NCI-H187 treated with DMSO at 0.1 percent for 48 hours (cell line): ENCODE measurements around the gene GNG11.
"Not testable (repeated sequence)": the region's sequence is repeated elsewhere in the genome, so short reads cannot be mapped to it uniquely, and the experiment has no call there.

Experiments
- DNase-seq: peaks from one replicate; lab custom pipeline; 2025; lab: John Stamatoyannopoulos, UW

The GNG11 gene

GRCh38 chr7:93911661-93912060 is 9.9 kb upstream of the GNG11 start:
- DNase-seq = not testable (repeated sequence)

GRCh38 chr7:93913197-93913596 is 8.3 kb upstream of the GNG11 start:
- DNase-seq = no peak

GRCh38 chr7:93914581-93915066 is 6.9 kb upstream of the GNG11 start:
- DNase-seq = no peak

GRCh38 chr7:93915206-93915842 is 6.2 kb upstream of the GNG11 start:
- not testable (repeated sequence) for DNase-seq

GRCh38 chr7:93915888-93916287 is 5.6 kb upstream of the GNG11 start:
- not testable (repeated sequence) for DNase-seq

- not testable (repeated sequence) for DNase-seq
These were observed 5.2 kb upstream of the GNG11 start for GRCh38 chr7:93916315-93916714.

- DNase-seq = no peak
These were observed 896 bp upstream of the GNG11 start for GRCh38 chr7:93920496-93921182.

- no peak for DNase-seq
These were observed 349 bp upstream of the GNG11 start for GRCh38 chr7:93921186-93921585.

GRCh38 chr7:93923296-93923695 is 1.8 kb downstream of the GNG11 start:
- no peak for DNase-seq

- no peak for DNase-seq
These were observed 2.4 kb downstream of the GNG11 start for GRCh38 chr7:93923942-93924341.

GRCh38 chr7:93926800-93927199 is 5.3 kb downstream of the GNG11 start:
- DNase-seq = no peak

- DNase-seq = no peak
These were observed 6.0 kb downstream of the GNG11 start for GRCh38 chr7:93927585-93927984.

- DNase-seq = no peak
These were observed 10.1 kb downstream of the GNG11 start for GRCh38 chr7:93931655-93932054.

GRCh38 chr7:93933156-93933555 is 11.6 kb downstream of the GNG11 start:
- no peak for DNase-seq

- no peak for DNase-seq
These were observed 13.6 kb downstream of the GNG11 start for GRCh38 chr7:93935102-93935501.

- DNase-seq = no peak
These were observed 16.3 kb downstream of the GNG11 start for GRCh38 chr7:93937818-93938217.

- DNase-seq = no peak
These were observed 16.8 kb downstream of the GNG11 start for GRCh38 chr7:93938293-93938692.

- DNase-seq = no peak
These were observed 20.4 kb downstream of the GNG11 start for GRCh38 chr7:93941945-93942344.

GRCh38 chr7:93943816-93944540 is 22.4 kb downstream of the GNG11 start:
- DNase-seq = no peak

- no peak for DNase-seq
These were observed 23.1 kb downstream of the GNG11 start for GRCh38 chr7:93944673-93945072.

- no peak for DNase-seq
These were observed 23.5 kb downstream of the GNG11 start for GRCh38 chr7:93945083-93945482.

GRCh38 chr7:93945756-93946535 is 24.4 kb downstream of the GNG11 start:
- no peak for DNase-seq
